ENCODE results near the gene ELMO2. TPM values are rescaled to one million over a fixed set of nuclear protein-coding genes. Genes with fewer than 3 reads are reported as not detected.

Gene ELMO2
- total RNA-seq, 2 donors from 2014 or later = 20.0 to 24.7 TPM

GRCh38 chr20:46375771-46376170, 30.6 kb downstream of the ELMO2 start:
- no peaks in the 10 kb centered on the region for H3K27me3 ChIP-seq
- DNase-seq = no peak
- H3K27ac ChIP-seq = no peak overlapping the region
- intact Hi-C loops (cut with DNase I) = no loop called here
- TF ChIP-seq CTCF (IDR thresholded peaks at IDR 0.05) = no peak
- no peak overlapping the region for H3K4me3 ChIP-seq
- H3K9ac ChIP-seq (ENCODE audit: low read depth in 2 of 2, low read length in 2 of 2) = no peak overlapping the region
- no peaks in the 10 kb centered on the region for H3K4me1 ChIP-seq
- H3K9me3 ChIP-seq = no peaks in the 10 kb centered on the region
- peaks cover 32% of the 10 kb centered on the region for H3K36me3 ChIP-seq

GRCh38 chr20:46374383-46374782, 32.0 kb downstream of the ELMO2 start:
- DNase-seq = no peak
- no peaks in the 10 kb centered on the region for H3K9me3 ChIP-seq
- H3K4me1 ChIP-seq = no peaks in the 10 kb centered on the region
- TF ChIP-seq CTCF (IDR thresholded peaks at IDR 0.05) = no peak
- peaks cover 35% of the 10 kb centered on the region for H3K36me3 ChIP-seq
- intact Hi-C loops (cut with DNase I) = no loop called here
- no peak overlapping the region for H3K27ac ChIP-seq
- H3K4me3 ChIP-seq = no peak overlapping the region
- no peak overlapping the region for H3K9ac ChIP-seq (ENCODE audit: low read depth in 2 of 2, low read length in 2 of 2)
- H3K27me3 ChIP-seq = no peaks in the 10 kb centered on the region

GRCh38 chr20:46371656-46372055, 34.8 kb downstream of the ELMO2 start:
- H3K9me3 ChIP-seq = no peaks in the 10 kb centered on the region
- no peak for DNase-seq
- H3K27ac ChIP-seq = no peak overlapping the region
- H3K4me1 ChIP-seq = no peaks in the 10 kb centered on the region
- H3K27me3 ChIP-seq = no peaks in the 10 kb centered on the region
- peaks cover 35% of the 10 kb centered on the region for H3K36me3 ChIP-seq
- no peak overlapping the region for H3K9ac ChIP-seq (ENCODE audit: low read depth in 2 of 2, low read length in 2 of 2)
- no peak for TF ChIP-seq CTCF (IDR thresholded peaks at IDR 0.05)
- intact Hi-C loops (cut with DNase I) = no loop called here
- no peak overlapping the region for H3K4me3 ChIP-seq

GRCh38 chr20:46368902-46369268, 37.5 kb downstream of the ELMO2 start:
- H3K36me3 ChIP-seq = peaks cover 32% of the 10 kb centered on the region
- intact Hi-C loops (cut with DNase I) = no loop called here
- TF ChIP-seq CTCF (IDR thresholded peaks at IDR 0.05) = no peak

DNA sequence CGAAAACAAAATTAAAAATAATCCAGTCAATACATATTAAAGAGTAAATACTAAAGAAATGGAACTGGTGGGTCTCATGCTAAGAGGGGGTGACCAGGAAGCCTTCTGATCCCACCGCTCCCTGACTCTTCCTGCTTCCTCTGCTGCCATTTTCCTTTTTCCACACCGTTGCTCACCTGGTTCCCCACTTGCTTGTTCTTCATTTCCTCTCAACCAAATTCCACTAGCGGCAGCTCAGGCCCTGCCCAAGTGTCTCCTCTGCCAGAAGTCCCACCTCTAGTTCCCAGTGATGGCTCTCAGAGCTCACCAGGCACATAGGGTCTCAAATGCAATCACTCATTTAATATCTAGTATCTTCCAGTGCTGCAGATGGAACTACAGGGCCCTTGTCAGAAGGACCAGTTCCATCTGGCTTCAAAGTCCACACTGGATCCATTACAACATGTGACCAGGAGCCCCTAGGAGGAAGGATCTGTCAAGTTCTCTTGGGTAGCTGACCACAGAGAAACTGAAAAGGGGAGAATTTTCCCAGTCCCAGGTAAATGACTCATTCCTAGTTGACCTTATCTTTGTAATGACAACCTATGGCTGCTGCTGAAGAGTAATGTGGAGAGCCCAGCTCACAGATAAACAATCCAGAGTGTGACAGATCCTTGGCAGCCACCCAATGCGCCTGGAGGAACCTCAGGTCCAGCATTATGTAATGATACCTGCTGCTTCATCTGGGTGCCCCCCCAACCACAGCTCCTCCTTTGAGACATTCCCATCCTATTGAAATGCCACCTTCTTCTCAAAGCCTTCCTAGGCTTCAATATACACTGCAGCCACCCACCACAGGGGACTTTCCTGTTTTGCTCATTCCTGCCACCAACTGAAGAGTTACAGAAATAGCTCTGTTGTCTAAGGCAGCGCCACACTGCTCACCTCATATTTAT, 38.2 kb downstream of the ELMO2 start:
- no peak overlapping the region for H3K4me3 ChIP-seq
- peaks cover 32% of the 10 kb centered on the region for H3K36me3 ChIP-seq
- H3K27me3 ChIP-seq = no peaks in the 10 kb centered on the region
- no peaks in the 10 kb centered on the region for H3K9me3 ChIP-seq
- TF ChIP-seq CTCF (IDR thresholded peaks at IDR 0.05) = no peak
- H3K9ac ChIP-seq (ENCODE audit: low read depth in 2 of 2, low read length in 2 of 2) = no peak overlapping the region
- peaks cover 9% of the 10 kb centered on the region for H3K4me1 ChIP-seq
- H3K27ac ChIP-seq = no peak overlapping the region
- DNase-seq = no peak
- intact Hi-C loops (cut with DNase I) = no loop called here

More at GRCh38 chr20:46368902-46369268, 37.5 kb downstream of the ELMO2 start:
- DNase-seq = no peak
- H3K27me3 ChIP-seq = no peaks in the 10 kb centered on the region
- no peak overlapping the region for H3K27ac ChIP-seq
- peaks cover 5% of the 10 kb centered on the region for H3K4me1 ChIP-seq
- no peak overlapping the region for H3K4me3 ChIP-seq
- H3K9ac ChIP-seq (ENCODE audit: low read depth in 2 of 2, low read length in 2 of 2) = no peak overlapping the region
- H3K9me3 ChIP-seq = no peaks in the 10 kb centered on the region
